GM18868 (cell line): ENCODE results near the gene TMEM87B.

ENCODE experiments used
- ATAC-seq: cut with Tn5 transposase; IDR thresholded peaks from one replicate; pipeline ENCODE4 v1.9.1; 2021; ENCODE audit warnings: mild to moderate bottlenecking, moderate library complexity; ENCODE audit not compliant: unreplicated experiment

The TMEM87B gene

DNA sequence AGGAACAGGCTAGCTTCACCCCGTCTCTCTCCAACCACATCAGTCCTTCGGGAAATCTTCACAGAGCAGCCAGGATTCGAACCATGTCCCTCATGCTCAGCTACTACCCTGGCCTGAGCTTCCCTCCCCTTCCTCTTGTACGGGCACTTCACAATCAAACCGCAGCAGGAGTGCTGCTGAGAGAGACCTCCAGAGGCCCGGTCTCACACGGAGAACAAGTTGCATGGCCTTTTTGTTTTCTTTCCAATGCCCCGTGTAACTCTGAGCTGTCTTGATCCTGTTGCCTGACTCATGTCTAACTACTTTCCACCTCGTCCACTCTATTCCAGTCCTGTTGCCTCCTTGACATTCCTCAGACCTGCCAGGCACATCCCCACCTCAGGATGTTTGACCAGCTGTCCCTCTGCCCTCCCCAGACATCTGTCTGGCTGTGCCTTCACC, 108.5 kb downstream of the TMEM87B start:
- no peak for ATAC-seq

DNA sequence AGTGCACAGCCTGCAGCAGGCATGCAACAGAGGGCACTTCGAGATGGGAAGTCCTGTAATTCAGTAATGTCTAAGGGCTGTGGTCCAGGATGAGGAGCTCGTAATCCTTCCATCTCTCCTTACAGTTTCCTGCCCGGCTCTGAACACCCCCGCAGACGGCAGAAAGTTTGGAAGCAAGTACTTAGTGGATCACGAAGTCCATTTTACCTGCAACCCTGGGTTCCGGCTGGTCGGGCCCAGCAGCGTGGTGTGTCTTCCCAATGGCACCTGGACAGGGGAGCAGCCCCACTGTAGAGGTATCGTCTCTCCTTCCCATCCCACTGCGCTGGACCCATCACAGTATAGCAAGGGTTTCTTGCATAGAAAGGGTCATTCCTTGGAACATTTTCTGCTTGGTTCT, 109.8 kb downstream of the TMEM87B start:
- ATAC-seq, result no peak

DNA sequence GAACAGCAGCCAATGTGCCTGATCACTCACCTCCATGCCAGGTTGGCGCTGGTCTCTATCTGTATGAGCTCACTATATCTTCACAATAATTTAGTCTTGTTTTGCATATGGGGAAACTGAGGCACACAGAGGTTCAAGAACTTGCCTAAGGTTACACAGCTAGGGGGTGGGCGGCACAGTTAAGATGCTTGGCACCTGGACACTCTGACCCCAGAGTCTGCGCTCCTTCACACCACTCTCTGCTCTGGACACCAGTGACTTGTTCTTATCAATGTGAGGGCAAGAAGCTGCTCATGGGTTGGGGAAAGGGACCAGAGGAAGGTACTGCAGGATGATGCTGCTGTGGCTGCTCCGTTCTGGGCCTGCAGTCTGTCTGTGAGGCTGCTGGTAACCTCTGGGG, 110.2 kb downstream of the TMEM87B start:
- no peak for ATAC-seq

DNA sequence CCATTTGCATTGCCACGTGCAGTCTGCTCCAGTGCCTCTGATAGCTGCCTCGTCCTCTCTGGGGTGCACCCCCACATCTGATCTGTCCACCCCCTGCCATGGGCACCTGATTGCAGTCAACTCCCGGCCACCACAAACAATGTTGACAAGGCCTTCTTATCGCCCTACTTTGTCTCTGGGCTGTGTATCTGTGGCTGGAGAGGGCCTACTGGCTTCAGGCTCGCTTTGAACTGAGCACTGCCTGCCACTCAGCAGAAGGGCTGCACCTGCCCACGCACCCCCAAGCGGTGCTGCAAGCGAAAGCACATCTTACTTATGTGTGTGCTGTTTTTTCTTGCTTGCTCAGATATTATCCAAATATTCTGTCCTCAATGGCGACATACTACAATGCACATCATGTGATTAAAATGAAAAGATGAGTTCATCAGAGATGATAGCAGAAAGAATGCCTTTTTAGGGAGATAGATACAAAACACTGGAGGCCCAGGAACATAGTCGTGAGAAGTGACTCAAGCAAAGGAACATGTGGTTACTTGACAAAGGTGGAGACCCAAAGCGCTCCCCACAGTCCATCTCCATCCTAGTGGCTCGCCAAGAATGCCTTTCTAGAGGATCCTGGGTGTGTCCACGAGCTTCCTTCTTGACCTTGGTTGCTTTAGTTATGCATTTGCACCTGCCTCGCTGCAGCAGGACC, 111.9 kb downstream of the TMEM87B start:
- ATAC-seq, result no peak

DNA sequence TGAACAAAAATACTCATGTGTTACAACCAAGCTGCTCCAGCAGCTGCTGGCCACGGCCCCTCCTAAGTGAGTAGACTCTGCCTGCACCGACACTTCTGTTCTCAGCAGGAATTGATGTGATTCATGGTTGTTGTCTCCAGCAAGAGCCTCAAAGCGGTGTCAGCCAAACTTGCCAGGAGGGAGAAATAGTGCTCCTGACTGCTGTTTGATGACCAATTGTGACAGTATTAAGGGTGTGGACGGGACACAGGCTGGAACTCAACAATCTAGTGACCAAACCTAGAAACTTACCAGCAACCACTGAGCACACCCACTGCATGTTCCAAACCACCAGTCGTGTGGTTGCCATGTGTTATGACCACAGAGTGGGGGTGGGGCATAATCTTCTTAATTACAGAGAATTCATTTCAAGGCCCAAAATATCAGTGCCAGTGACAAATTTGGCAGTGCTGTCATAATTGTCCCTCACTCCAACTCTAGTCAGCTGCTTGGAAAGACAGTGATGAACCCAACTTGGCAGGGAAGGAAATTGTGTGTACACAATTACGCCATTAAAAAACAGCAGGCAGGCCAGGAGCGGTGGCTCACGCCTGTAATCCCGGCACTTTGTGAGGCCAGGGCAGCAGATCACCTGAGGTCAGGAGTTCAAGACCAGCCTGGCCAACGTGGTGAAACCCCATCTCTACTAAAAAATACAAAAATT, 113.5 kb downstream of the TMEM87B start:
- ATAC-seq, result no peak
